ENCODE data around the gene YPEL5.
"Not testable (repeated sequence)": the region's sequence is repeated elsewhere in the genome, so short reads cannot be mapped to it uniquely, and the experiment has no call there.

YPEL5 gene

GRCh38 chr2:30135541-30135940 is 11.3 kb upstream of the YPEL5 start:
- Histone ChIP-seq H4K20me1 (no peaks in the 10 kb centered on the region), H3K4me3 (no peak overlapping the region), H3K27ac (no peak overlapping the region), H3K27me3 (no peaks in the 10 kb centered on the region), H3K4me2 (no peak overlapping the region), H3K9ac (no peak overlapping the region), H3K36me3 (no peaks in the 10 kb centered on the region), H3K9me3 (no peaks in the 10 kb centered on the region), H3K4me1 (0 out of 2 replicates have a peak, but pooled peaks cover 4% of the 10 kb centered on the region)
- no peak for TF ChIP-seq Cebpa-rat (IDR thresholded peaks at IDR 0.05)

- Histone ChIP-seq H3K4me2 (no peak overlapping the region), H3K27me3 (no peaks in the 10 kb centered on the region), H4K20me1 (no peaks in the 10 kb centered on the region), H3K4me1 (0 out of 2 replicates have a peak, but pooled peaks cover 4% of the 10 kb centered on the region), H3K36me3 (no peaks in the 10 kb centered on the region), H3K4me3 (no peak overlapping the region), H3K9ac (no peak overlapping the region), H3K9me3 (no peaks in the 10 kb centered on the region), H3K27ac (no peak overlapping the region)
- no peak for TF ChIP-seq Cebpa-rat (IDR thresholded peaks at IDR 0.05)
Observed at GRCh38 chr2:30136764-30137444, 9.9 kb upstream of the YPEL5 start.

- H4K20me1 ChIP-seq, result no peaks in the 10 kb centered on the region
- no peak overlapping the region for H3K9ac ChIP-seq
- no peak for TF ChIP-seq Cebpa-rat (IDR thresholded peaks at IDR 0.05)
- H3K9me3 ChIP-seq, result no peaks in the 10 kb centered on the region
- no peaks in the 10 kb centered on the region for H3K27me3 ChIP-seq
- H3K4me2 ChIP-seq, result no peak overlapping the region
- H3K4me1 ChIP-seq, result 0 out of 2 replicates have a peak, but pooled peaks cover 4% of the 10 kb centered on the region
- H3K36me3 ChIP-seq, result no peaks in the 10 kb centered on the region
- H3K27ac ChIP-seq, result no peak overlapping the region
- no peak overlapping the region for H3K4me3 ChIP-seq
Observed at GRCh38 chr2:30139131-30139870, 7.5 kb upstream of the YPEL5 start.

GRCh38 chr2:30141136-30141535 is 5.7 kb upstream of the YPEL5 start:
- no peak overlapping the region for H3K9ac ChIP-seq
- H3K36me3 ChIP-seq, result no peaks in the 10 kb centered on the region
- no peaks in the 10 kb centered on the region for H3K27me3 ChIP-seq
- H3K4me3 ChIP-seq, result no peak overlapping the region
- TF ChIP-seq Cebpa-rat (IDR thresholded peaks at IDR 0.05), result no peak
- H4K20me1 ChIP-seq, result no peaks in the 10 kb centered on the region
- H3K27ac ChIP-seq, result no peak overlapping the region
- H3K4me2 ChIP-seq, result no peak overlapping the region
- peaks cover 11% of the 10 kb centered on the region for H3K4me1 ChIP-seq
- H3K9me3 ChIP-seq, result no peaks in the 10 kb centered on the region

GRCh38 chr2:30144260-30144659 is 2.5 kb upstream of the YPEL5 start:
- TF ChIP-seq Cebpa-rat (IDR thresholded peaks at IDR 0.05), result no peak
- no peak overlapping the region for H3K27ac ChIP-seq
- no peaks in the 10 kb centered on the region for H3K36me3 ChIP-seq
- H3K4me3 ChIP-seq, result no peak overlapping the region
- H3K4me1 ChIP-seq, result peaks cover 25% of the 10 kb centered on the region
- no peaks in the 10 kb centered on the region for H3K9me3 ChIP-seq
- no peak overlapping the region for H3K9ac ChIP-seq
- H4K20me1 ChIP-seq, result peaks cover 16% of the 10 kb centered on the region
- no peak overlapping the region for H3K4me2 ChIP-seq
- no peaks in the 10 kb centered on the region for H3K27me3 ChIP-seq

- not testable (repeated sequence) for H3K9me3 ChIP-seq, H3K27ac ChIP-seq
Observed at GRCh38 chr2:30144951-30145350, 1.9 kb upstream of the YPEL5 start.

GRCh38 chr2:30145826-30146336 is 926 bp upstream of the YPEL5 start:
- peak overlapping the region; percentile 61; the same call in 1 of the 2 replicates for H3K27ac ChIP-seq

More at GRCh38 chr2:30144951-30145350, 1.9 kb upstream of the YPEL5 start:
- not testable (repeated sequence) for H3K4me3 ChIP-seq, H3K27me3 ChIP-seq, H3K4me2 ChIP-seq, H3K9ac ChIP-seq, H3K36me3 ChIP-seq
- Histone ChIP-seq H4K20me1 (peaks cover 23% of the 10 kb centered on the region), H3K4me1 (peaks cover 31% of the 10 kb centered on the region)

GRCh38 chr2:30147196-30147714 is 448 bp downstream of the YPEL5 start:
- Histone ChIP-seq H3K27ac (peak overlapping the region; percentile 99), H3K4me3 (peak overlapping the region; percentile 99), H3K9me3 (no peaks in the 10 kb centered on the region), H3K9ac (peak overlapping the region; percentile 98), H4K20me1 (peaks cover 45% of the 10 kb centered on the region), H3K27me3 (no peaks in the 10 kb centered on the region), H3K4me2 (peak overlapping the region; percentile 97), H3K4me1 (peaks cover 42% of the 10 kb centered on the region), H3K36me3 (no peaks in the 10 kb centered on the region)
- TF ChIP-seq Cebpa-rat (IDR thresholded peaks at IDR 0.05), result no peak

More at GRCh38 chr2:30145826-30146336, 926 bp upstream of the YPEL5 start:
- Histone ChIP-seq H3K4me3 (peak overlapping the region; percentile 58), H3K27me3 (no peaks in the 10 kb centered on the region), H3K9me3 (no peaks in the 10 kb centered on the region), H3K9ac (peak overlapping the region; percentile 39; the same call in 1 of the 2 replicates), H4K20me1 (peaks cover 32% of the 10 kb centered on the region), H3K4me1 (peaks cover 41% of the 10 kb centered on the region), H3K36me3 (no peaks in the 10 kb centered on the region), H3K4me2 (peak overlapping the region; percentile 86)
- no peak for TF ChIP-seq Cebpa-rat (IDR thresholded peaks at IDR 0.05)

- no peak for TF ChIP-seq Cebpa-rat (IDR thresholded peaks at IDR 0.05)
- Histone ChIP-seq H3K4me2 (peak overlapping the region; percentile 97), H3K9me3 (no peaks in the 10 kb centered on the region), H4K20me1 (peaks cover 51% of the 10 kb centered on the region), H3K4me3 (peak overlapping the region; percentile 99), H3K9ac (peak overlapping the region; percentile 98), H3K27me3 (no peaks in the 10 kb centered on the region), H3K4me1 (peaks cover 42% of the 10 kb centered on the region), H3K36me3 (0 out of 2 replicates have a peak, but pooled peaks cover 1% of the 10 kb centered on the region), H3K27ac (peak overlapping the region; percentile 99)
Observed at GRCh38 chr2:30147715-30148610, 1.2 kb downstream of the YPEL5 start.
